GM19455 (cell line): ENCODE measurements around the gene TMEM106B.
"Not testable (repeated sequence)": the region's sequence is repeated elsewhere in the genome, so short reads cannot be mapped to it uniquely, and the experiment has no call there.

ENCODE experiments used
- ATAC-seq: cut with Tn5 transposase; IDR thresholded peaks from one replicate; pipeline ENCODE4 v1.9.1; 2021; ENCODE audit not compliant: unreplicated experiment

TMEM106B gene

DNA sequence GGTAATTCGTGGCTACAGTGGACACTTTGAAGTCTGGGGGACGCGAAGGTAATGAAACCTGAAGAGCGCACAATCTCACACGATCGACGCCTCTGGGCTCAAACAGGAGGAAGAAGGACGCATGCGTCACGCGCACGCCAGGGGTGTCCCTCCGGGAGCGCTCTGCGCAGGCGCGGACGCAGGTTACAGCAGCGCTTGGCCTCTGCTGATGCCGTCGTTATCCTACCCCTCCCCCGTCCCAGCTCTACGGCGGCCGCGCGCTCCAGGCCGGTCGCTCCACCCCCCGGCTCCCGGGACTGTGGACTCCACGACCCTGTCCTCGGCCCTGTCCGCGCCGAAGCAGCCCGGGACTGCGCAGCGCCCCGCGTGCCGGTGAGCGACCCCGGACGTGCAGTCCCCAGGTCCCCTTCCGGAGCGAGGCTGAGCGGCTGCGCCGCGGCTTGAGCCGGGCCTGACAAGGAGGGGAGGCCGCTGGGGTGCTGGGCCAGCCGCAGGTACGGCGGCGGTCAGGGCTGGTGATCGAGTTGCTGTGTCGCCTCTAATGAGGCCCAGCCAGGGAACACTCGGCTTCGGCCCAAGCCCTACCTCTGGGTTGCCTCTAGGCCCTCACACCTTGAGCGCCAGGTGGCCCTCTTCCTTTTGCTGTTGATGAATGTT is at the start of gene TMEM106B:
Gene TMEM106B, plus strand, starts transcription at position 241 of the 657 bp plus-strand sequence. CDS start 3,517 bp downstream, outside the sequence.
- peak; percentile 96 for ATAC-seq

DNA sequence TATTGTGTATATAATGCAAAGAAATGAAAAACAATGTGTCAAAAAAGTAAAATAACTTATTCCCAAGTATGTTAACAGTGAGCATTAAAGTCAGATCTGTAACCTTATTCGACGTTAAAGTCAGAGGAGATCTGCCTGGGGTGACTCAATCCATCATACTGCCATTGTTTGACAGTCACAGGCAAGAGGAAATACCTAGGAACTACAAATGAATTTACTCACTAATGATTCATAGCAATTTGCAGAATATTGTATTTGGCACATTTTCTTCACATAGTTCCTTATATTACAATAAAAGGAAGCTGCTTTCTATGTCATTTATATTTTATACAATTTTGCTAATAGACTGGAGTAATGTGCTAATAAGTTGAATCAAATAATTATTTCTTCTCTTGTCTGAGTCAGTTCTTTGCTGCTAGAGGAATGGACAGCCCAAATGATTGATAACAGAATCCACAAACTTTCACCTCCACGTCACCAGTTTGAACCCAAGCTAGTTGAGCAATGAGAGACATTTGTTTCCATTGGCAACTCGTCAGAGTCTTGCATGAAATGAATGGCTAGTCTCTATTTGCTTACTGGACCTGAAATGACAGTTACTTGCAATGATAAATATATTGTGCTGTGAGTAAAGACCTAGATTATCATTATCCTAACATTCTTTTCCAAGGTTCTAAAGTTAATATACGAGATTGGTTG is 48.5 kb upstream of the TMEM106B start:
- no peak for ATAC-seq

DNA sequence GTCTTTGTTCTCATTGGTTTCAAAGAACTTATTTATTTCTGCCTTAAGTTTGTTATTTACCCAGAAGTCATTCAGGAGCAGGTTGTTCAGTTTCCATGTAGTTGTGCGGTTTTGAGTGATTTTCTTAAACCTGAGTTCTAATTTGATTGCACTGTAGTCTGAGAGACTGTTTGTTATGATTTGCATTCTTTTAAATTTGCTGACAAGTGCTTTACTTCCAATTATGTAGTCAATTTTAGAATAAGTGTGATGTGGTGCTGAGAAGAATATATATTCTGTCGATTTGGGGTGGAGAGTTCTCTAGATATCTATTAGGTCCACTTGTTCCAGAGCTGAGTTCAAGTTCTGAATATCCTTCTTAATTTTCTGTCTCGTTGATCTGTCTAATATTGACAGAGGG is 43.0 kb upstream of the TMEM106B start:
- ATAC-seq = not testable (repeated sequence)

DNA sequence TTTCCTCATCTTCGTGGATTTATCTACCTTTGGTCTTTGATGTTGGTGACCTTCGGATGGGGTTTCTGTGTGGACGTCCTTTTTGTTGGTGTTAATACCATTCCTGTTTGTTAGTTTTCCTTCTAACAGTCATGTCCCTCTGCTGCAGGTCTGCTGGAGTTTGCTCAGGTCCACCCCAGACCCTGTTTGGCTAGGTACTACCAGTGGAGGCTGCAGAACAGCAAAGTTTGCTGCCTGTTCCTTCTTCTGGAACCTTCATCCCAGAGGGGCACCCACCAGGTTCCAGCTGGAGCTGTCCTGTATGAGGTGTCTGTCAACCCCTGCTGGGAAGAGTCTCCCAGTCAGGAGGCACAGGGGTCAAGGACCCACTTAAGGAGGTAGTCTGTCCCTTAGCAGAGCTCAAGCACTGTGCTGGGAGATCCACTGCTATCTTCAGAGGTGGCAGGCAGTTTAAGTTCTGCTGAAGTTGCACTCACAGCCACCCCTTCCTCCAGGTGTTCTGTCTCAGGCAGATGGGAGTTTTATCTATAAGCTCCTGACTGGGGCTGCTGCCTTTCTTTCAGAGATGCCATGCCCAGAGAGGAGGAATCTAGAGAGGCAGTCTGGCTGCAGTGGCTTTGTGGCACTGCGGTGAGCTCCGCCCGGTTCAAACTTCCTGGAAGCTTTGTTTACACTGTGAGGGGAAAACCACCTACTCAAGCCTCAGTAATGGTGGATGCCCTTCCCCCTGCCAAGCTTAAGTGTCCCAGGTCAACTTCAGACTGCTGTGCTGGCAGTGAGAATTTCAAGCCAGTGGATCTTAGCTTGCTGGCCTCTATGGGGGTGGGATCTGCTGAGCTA is 40.9 kb upstream of the TMEM106B start:
- ATAC-seq = not testable (repeated sequence)

DNA sequence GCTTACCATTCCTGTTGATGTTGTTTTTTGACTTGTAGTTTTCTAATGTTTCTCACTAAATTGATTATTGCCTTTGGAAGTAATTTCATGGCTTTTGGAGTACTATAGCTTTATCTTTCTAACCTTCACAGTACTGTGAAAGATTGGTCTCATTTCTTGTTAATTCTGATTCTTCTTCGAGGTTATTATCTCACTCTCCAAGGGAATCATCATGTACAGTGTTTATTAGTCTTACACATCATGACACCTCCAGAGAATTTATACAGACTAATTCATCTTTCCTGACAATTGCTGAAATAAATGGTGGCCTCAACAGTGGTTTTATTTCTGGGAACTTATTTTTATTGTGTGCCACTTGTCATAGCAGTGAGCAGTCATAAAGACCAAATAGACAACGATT is 37.4 kb upstream of the TMEM106B start:
- ATAC-seq = no peak

DNA sequence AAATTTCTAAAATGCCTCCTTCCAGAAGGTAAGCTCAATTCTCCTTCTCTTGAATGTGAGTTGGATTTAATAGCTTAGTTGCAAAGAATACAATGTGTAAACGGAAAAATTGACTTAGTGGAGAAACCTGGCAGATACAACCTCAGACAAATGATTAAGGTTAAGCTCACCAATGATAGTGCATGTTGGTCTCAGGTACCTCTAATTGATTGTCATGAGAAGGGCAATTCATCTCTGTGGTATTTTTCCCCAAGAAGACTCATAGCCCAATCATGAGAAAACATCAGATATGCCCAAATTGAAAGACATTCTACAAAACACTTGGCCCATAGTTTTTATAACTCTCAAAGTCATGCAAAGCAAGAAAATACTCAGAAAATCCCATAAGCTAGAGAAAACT is 36.2 kb upstream of the TMEM106B start:
- ATAC-seq = no peak

DNA sequence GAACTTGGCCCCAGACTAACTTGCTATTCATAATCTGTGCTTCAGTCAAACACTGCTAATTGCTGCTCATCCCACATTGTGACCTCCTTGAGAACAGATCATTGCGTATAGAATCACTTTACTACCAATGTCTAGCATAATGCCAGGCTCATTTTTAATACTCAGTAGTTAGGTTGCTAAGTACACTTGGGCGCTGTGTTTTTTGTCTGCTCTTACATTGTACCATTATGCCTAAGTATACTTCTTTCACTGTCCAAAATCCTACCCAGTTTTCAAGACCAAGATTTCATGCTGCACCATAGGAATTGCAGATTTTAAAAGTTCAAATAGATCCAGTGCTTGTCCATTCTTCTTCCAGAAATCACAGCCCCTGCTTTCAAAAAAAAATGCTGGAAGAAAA is 32.8 kb upstream of the TMEM106B start:
- no peak for ATAC-seq

DNA sequence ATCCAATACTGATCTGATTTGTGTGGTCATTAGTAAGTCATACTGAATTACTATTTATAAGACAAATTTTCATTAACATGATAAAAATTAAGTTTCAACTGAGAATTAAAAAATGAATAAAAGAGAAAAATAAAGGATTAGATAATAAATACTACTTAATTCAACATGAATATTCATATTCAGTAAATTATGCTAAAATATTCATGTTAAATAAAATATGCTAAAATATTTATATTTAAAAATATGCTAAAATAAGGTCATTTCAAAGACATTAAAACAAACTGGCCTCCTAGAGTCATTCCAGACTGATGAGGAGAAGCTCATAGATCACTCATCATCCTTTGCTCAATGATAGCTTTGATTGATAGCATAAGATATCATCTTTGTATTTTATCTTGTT is 16.7 kb upstream of the TMEM106B start:
- no peak for ATAC-seq

DNA sequence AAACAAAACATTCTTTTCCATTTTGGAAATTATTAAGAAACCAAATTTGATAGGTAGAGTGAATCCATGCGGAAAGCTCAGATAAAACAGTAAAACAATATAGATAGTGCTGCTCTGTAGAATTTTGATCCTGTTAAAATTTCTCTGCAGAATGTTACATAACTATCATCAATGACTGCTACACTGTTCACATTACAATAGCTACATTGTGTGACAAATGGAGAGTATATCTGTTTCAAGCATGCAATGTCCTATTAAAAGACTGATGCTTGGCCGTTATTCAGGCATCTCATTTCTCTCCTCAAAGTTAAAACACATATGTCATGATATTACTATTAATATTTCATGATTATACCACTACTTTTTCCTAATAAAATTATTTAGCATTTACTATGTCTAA is 14.7 kb upstream of the TMEM106B start:
- ATAC-seq = no peak

DNA sequence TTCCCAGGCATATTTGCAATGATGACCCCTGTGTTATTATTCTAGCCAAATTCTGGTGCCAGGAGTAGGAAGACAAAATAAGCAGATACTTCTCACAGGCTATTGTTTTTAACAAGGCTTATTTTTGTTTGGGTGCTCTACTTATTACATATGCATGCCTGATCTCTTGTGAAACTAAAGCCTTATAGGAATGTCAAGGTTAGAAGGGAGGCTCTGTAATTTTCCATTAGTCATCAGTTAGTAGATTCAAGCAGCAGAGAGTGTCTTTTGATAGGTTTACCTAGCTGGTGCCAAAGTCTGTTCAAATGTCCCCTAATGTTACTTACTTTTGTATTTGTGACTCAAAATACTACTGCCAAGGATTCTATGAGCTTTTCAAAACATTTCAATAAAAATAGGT is 11.7 kb upstream of the TMEM106B start:
- ATAC-seq = no peak

DNA sequence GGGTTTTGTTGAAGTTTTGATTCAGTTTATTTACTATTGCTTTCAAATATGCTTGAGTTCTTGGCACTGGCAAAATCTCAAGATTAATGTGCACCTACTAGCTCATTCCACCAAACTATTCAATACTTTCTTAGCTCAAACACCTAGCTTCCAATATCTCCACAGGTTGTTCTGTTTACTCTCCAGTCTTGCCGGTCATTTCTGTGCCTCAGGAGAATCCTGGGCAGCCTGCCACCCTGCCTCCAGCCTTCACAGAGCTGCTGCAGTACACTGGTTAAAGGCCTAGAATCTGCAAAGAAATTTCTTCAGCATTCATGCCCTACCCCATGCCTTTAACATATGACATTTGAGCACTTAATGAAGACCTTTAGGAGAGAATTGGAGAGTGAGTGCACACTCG is 4.0 kb upstream of the TMEM106B start:
- no peak for ATAC-seq

DNA sequence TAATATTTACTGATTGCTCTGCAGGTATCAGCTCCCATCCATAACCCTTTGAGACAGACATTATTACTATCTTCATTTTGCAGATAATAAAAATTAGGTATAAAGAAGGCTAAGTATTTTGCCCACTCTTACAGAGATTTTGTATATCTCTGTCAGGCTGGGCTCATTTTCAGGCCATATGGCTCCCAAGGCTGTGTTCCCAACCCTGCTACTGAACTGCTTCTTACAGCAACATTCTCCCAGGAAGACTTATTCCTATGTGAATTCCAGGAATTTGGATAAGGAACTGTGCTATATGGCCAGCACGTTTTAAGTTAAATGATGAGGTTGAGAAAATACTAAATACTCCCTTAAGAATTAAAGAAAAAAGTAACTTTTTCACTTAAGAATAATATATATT is 1.9 kb upstream of the TMEM106B start:
- no peak for ATAC-seq

DNA sequence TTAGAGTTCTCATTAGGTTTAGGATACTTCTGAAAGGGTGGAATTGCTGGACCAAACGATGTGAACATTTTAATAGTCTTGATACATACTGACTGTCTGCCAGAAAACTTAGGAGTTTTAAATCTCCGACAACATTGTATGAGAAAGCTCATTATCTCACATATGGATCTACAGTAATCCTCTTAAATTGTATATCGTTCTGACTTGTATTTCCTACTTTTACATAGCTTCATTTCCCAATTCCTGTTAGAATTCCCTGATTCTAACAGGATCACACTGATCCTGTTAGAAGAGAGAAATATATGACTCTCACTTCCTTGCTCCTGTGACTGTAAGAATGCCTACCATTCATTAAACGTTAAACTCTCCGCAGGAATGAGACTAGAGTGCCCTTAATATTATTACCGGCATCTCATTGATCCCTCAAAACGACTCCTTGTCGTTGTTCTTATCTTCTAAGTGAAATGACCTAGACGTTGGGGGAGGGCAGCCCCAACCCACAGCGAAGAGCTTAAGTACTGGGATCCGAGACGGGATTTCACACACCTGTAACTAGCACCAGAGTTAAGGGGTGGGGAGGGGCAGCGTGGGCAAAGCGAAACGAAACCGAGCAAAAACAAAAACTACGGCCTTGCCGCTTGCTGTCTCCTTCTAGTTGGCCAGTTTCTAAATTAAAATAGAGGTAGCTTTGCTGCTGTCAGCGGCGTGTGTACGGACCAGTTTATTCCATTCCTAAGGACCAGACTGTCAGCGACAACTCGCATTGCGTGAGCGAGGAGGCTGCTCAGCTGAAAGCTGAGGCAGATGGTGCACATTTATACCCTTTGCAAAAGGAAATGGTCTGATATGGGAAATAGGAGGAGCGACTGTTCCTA is 678 bp upstream of the TMEM106B start:
- peak; percentile 36 for ATAC-seq

DNA sequence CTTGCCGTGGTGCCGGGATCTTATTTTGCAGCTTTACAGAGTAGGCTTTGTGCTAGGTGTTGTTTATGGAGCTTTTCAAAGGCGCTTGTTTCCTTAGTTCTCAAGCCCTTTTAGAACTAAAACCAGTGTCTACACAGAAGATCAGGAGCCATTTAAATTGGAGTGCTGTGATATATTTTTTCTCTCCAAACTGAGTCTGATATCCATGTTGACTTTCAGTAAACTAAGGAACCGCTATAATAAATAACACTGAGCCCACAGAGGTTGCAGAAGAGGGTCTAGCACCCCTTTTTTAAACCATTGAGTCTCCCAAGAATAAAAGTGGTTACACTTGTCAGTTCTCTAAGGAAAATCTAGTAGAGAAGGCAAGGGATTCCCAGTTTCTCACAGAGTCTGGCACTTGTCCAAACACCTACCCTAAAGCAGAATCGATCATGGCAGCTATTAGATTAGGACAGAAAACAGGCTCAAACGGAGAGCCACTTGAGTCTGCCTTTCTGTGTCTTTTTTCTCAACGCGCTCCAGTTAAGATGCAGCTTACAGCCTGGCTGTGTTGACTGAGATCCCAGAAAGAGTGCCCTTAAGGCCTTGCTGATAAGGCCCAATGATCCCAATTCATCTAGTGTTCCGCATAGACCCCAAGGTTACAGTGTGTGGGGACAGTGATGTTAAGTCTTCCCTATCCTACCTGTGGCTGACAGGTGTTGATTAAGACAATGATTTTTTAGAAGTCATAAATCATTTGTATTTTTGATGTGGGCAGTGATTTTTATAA is 804 bp downstream of the TMEM106B start:
- ATAC-seq = no peak

DNA sequence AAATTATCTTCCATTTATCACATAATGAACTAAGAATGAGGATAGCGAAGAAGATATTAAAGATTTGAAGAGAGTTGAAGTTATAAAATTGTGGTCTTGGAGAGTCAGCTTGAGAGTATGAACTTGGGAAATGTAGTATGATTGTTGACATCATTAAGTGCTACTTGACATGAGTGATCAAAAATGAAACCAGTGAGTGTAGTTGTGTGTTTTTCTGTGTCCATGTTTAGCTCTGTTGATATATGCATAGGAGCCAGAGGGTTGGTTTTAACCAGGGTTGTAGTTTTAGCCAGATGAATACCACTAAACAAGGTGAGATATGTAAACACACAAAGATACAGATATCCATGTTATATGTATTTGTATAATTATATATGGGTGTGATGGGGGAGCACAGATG is 6.2 kb downstream of the TMEM106B start:
- no peak for ATAC-seq

DNA sequence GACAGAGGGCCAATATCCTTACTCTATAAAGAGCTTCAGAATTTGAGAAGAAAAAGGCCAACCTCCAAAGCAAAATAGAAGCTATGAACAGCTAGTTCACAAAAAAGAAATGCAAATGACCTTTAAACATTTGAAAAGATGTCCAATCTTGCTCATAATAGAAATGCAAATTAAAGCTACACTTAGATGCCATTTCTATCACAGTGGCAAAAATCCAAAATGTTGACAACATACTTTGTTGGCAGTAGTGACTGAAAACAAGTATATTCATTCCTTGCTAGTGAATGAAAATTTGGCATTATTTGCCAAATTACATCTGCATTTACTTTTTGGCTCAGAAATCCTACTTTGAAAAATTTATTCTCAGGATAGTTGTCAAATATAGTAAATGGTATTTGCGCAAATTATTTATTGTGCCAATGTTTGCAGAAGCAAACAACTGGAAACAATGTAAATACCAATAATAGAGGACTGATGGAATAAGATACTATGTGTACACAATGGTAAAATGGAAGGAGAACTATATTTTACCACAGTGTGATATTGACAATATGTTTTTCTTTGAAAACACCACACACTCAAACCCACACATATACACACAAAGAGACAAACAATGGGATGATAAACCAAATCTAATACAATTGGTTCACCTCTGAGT is 9.4 kb downstream of the TMEM106B start:
- ATAC-seq = no peak

DNA sequence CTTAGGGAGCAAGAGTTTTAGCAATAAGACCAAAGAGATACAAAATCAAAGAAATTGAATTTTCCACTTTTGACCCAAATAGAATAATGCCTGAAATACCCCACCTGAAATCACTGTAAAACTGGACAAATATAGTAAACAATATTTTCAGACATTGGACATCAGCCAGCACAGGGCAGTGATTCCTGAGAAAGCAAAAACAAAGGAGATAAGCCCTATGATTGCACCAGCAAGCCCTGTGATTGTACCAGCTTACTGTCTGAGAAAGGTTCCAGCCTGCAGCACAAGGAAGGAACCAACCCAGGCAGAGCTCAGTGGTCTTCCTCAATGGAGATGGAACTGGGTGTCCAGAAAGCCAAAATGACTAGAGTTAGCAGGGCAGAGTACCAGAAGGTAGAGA is 10.3 kb downstream of the TMEM106B start:
- ATAC-seq = no peak

DNA sequence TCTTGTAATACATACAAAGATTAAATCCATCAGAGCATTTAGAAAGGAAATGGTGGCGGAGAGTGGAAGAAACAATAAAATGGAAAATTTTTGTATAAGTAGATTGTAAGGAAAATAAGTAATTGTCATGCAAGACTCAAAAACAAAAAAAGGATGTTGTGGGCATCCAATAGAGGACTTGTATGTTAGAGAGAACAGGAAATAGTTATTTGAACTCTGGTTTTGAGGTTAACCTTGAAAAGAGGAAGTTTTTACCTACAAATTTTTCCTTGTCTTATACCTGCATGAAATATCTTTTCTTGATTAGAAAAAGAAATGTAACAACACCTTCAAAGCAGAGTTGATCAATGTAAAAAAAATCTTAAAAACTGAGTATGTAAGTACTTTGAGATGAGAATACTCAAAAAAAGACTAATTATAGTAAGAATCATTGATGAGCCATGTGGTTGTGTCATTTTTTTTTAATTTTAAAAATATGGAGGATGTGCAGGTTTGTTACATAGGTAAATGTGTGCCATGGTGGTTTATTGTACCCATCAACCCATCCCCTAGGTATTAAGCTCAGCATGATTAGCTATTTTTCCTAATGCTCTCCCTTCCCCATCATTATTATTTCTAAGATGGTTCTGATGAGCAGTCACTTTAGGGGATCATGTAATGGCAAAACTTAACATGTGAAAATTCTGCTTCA is 11.9 kb downstream of the TMEM106B start:
- ATAC-seq = peak; percentile 79

DNA sequence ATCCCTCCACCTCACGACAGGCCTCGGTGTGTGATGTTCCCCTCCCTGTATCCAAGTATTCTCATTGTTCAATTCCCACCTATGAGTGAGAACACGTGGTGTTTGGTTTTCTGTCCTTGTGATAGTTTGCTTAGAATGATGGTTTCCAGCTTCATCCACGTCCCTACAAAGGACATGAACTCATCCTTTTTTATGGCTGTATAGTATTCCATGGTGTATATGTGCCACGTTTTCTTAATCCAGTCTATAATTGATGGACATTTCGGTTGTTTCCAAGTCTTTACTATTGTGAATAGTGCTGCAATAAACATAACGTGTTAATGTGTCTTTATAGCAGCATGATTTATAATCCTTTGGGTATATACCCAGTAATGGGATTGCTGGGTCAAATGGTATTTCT is 13.9 kb downstream of the TMEM106B start:
- not testable (repeated sequence) for ATAC-seq
